Adipose tissue (tissue), 3 donors: ENCODE measurements around the gene SORL1. TPM values are rescaled to one million over a fixed set of nuclear protein-coding genes. Genes with fewer than 3 reads are reported as not detected.

Source experiments
- H3K27ac ChIP-seq: one replicate; pipeline ENCODE4 v1.5.1; 2013; ENCODE audit warnings: low read depth, low read length
- WGBS, 3 donors: extraction: QIAGEN DNeasy Blood & Tissue Kit; methylation state at CpG; one replicate each; pipeline ENCODE4 v1.1.7; 2013; 5-methylcytosine and 5-hydroxymethylcytosine counted together
- polyA plus RNA-seq, 3 donors: library from polyadenylated mRNA; stranded (reverse); fragments of 200-250 nt; gene quantifications; one replicate each; pipeline ENCODE4 v1.2.3, GENCODE V29; 2013
- donor health status: healthy with polysubstance abuse.
- donor health status: Bipolar disorder and iron deficiency.
- donor health status: healthy.

Gene SORL1
- polyA plus RNA-seq, 3 donors: 3.2 to 5.4 (median 3.4) TPM

DNA sequence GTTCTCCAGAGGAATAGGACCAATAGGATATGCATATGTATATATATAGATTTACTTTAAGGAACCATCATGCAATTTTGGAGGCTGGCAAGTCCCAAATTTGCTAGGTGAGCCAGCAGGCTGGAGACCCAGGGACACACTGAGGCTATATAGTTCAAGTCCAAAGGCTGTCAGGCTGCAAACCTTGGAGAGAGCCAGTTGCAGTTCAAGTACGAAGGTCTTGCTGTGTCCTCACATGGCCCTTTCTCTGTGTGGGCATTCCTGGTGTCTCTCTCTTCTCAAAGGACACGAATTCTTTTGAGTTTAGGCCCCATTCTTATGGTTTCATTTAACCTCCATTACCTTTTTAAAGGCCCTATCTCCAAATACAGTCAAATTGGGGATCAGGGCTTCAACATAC lies 135.1 kb downstream of the SORL1 start:
- 71 to 75% (median 74%) methylated on average over 2 of the region's 2 CpGs for WGBS, 3 donors
- H3K27ac ChIP-seq: no peak overlapping the region

DNA sequence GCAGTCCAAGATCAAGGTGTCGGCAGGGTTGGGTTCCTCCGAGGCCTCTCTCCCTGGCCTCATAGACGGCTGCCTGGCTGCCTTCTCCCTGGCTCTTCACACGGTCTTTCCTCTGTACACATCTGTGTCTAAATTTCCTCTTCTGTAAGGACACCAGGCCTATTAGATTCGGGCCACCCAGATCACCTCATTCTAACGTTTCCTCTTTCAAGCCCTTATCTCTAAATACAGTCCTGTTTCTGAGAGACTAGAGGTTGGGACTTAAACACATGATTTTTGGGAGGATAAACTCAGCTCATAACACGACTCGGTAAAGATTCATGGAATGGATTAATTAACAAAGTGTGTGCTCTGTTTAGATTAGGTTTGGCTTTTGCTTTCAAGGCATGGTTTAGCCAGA lies 136.6 kb downstream of the SORL1 start:
- WGBS, 3 donors: 52 to 69% (median 59%) methylated on average over 8 of the region's 8 CpGs
- H3K27ac ChIP-seq: no peak overlapping the region

DNA sequence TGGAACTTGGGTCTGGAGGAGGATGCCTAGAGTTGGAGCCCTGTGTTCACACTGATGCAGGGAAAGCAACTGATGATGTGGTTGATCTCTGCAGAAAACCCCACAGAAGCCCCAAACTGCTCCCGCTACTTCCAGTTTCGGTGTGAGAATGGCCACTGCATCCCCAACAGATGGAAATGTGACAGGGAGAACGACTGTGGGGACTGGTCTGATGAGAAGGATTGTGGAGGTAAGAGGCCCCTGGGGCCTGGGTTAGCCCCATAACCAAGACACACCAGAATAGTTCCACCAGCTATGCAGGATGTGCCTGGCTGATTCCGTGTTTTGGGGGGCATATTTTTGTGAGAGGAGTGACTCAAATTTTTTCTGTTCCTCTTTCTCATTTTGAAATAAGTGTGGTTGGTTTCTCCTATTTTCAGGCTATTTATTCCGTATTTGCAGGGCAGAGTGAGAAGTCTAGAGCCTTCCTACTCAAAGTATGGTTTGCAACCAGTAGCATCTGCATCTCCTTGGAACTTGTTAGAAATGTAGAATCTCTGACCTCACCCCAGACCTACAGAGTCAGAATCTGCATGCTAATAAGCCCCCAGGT lies 137.9 kb downstream of the SORL1 start:
- H3K27ac ChIP-seq: no peak overlapping the region
- WGBS, 3 donors: 52 to 72% (median 64%) methylated on average over 5 of the region's 5 CpGs

- H3K27ac ChIP-seq: no peak overlapping the region
These were observed 138.8 kb downstream of the SORL1 start for GRCh38 chr11:121590772-121591404.

GRCh38 chr11:121591405-121592033 lies 139.4 kb downstream of the SORL1 start:
- H3K27ac ChIP-seq: no peak overlapping the region
- 15 to 19% (median 17%) methylated on average over 3 of the region's 3 CpGs for WGBS, 3 donors

More at GRCh38 chr11:121590772-121591404, 138.8 kb downstream of the SORL1 start:
- WGBS, 3 donors: 82 to 88% (median 84%) methylated on average over 12 of the region's 12 CpGs

DNA sequence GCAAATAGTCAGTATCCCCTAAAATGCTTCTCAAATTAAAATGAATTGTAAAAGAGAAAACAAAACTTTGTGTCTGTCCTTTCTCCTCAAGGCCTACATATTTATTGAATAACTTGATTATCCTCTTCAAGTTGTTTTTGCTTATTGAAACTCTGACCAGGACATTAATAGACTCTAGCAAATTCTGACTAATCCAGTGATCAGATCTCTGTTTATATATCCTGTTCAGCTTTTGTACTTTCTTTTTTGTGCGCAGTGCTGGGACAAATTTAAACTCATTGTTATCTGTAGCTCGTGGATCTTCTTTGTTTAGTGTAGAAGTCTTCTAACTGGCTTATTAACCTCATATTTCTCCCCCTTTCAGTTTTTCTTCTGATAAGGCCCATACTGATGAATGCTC lies 140.6 kb downstream of the SORL1 start:
- H3K27ac ChIP-seq: no peak overlapping the region
- whole genome bisulfite sequencing, 3 donors: 67 to 77% (median 69%) methylated on average over 2 of the region's 2 CpGs

DNA sequence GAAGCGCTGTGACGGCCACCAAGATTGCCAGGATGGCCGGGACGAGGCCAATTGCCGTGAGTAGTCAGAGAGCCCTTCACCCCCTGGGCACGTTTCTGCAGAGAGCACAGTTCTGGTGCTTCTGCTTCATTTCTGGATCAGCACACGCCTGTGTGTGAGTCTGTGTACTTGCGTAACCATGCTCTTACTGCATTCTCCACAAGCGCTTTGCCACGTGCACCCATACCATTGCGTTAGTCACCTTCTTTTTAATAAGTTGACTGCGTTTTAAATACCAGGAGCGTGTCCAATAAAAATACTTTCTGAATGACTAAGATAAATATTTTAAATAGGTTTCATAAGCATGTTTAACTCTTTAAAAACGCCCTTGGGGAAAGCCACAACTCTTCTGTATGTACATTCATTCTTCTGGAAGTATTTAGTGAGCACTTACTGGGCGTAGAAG lies 143.6 kb downstream of the SORL1 start:
- WGBS, 3 donors: 69 to 80% (median 76%) methylated on average over 15 of the region's 15 CpGs
- no peak overlapping the region for H3K27ac ChIP-seq

DNA sequence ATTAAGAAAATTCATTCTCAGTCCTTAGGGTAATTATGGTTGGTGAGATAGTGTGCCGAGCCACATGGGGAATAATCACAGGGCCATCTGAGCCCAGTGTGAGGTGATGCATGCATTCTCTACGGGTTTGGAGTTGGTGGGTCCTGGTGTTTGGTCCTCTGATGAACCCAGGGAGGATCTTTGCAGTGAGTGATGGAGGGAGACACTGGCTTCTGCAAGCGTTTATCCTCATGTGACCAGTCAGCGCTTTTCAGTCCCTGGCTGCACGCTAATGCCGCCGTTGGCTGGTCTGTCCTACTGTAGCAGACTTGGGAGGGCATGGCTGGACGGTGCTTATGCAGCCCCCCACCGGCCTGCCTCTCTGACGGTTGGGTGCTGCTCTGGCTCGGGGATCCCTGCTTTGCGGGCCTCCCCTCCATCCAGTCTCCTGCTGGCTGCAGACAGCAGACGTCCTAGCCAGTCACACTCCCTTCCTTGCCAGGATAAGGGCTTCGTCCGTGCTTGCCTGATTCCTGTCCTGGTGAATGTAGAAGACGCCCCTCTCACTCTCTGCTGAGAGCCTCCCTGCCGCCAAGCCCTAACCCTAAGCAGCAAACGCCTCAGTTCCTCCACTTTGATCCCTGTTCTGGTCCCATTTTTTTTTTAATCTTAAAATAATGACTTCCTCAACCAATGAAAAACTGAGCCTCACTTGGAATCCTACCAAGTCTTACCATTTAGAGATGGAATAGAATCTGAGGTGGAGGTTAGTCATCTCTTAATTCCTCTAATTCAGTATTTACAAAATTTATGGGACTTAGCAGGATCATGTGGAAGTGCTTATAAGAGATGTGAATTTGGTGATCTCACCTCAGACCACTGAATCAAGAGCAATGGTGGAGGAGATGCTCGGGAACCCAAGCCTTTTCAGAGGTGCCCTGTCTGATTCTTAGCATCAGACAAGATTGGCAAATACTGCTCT lies 144.4 kb downstream of the SORL1 start:
- no peak overlapping the region for H3K27ac ChIP-seq
- 78 to 92% (median 85%) methylated on average over 19 of the region's 19 CpGs for WGBS, 3 donors

GRCh38 chr11:121603316-121603715 lies 151.2 kb downstream of the SORL1 start:
- 63 to 80% (median 76%) methylated on average over 2 of the region's 2 CpGs for WGBS, 3 donors
- H3K27ac ChIP-seq: no peak overlapping the region

DNA sequence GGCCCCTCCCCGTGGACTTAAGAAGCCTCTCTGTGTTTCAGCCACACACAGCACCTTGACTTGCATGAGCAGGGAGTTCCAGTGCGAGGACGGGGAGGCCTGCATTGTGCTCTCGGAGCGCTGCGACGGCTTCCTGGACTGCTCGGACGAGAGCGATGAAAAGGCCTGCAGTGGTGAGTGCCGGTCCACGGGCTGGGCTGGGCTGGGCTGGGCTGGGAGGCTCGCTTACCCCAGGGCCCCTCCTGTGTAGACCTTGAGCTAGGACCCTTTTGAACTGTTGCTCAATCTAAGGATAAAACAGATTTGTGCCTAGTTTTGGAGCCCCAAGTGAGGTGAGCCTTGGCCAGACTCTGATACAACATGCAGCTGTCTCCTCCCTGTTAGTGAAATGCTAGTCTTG lies 152.0 kb downstream of the SORL1 start:
- H3K27ac ChIP-seq: no peak overlapping the region
- WGBS, 3 donors: 95 to 98% (median 96%) methylated on average over 13 of the region's 13 CpGs

DNA sequence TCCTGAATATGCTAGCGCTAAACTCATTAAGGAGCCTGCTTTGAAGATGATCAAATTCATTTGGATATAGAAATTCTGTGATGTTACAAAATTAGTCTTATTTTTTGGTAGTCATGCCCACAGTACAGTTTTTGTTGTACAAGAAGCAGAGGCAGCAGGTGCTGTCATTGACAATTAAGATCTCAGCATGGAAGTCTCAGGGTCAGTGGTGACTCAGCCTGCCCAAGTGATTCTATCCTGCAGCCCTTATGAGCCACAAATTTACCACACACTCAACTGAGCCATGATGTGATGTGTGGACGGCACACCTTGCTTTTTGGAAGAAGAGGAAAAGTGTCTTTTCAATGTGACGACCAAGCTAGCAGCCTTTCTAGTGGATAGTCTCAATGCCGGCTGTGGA lies 154.2 kb downstream of the SORL1 start:
- WGBS, 3 donors: 84 to 97% (median 92%) methylated on average over 4 of the region's 4 CpGs
- no peak overlapping the region for H3K27ac ChIP-seq

DNA sequence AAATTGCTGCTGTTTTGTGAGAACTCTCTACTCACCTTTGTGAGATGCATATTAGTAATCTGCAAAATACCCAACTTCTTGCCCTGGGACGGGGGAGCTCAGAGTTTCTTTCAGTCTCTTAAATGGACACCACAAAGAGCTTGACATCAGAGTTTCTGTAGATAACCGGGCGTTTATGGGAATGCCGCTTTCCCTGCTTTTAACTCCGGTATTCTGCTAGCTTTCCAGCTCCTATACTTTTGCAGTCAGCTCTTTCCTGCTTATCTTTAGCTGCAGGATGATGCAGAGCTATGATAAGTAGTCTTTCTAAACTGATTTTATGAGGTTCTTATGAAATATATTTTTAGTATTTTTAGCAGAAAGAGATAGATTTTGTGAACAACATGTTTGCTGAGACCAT lies 155.2 kb downstream of the SORL1 start:
- WGBS, 3 donors: 78 to 95% (median 92%) methylated on average over 5 of the region's 5 CpGs
- H3K27ac ChIP-seq: no peak overlapping the region

DNA sequence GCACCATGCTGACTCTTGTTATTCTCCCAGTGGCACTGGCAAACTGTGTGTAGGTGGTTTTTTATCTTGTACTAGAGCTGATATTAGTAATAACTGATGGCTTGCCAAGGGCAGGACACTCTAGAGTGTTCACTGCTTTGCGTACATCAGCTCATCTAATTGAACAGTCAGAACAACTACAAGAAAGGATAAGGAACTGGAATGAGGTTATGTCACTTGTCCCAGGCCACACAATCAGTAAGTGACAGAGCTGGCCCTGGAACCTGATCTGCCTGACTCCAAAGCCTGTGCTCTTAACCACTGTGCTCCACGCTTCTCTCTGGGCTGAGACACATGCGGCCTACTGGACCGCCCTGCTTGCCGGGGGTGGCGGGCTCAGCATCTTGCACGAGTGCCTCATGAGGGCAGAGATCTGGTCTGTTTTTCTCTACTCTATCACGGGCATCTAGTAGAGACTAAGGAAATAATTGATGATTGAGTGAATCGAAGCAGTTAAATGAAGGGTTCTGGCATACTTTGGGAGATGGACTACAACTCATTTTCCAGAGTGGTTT lies 156.5 kb downstream of the SORL1 start:
- H3K27ac ChIP-seq: no peak overlapping the region
- WGBS, 3 donors: 88 to 96% (median 94%) methylated on average over 9 of the region's 9 CpGs

- WGBS, 3 donors: 84 to 91% (median 87%) methylated on average over 6 of the region's 6 CpGs
These were observed 158.6 kb downstream of the SORL1 start for GRCh38 chr11:121610706-121611105.

GRCh38 chr11:121611242-121611641 lies 159.1 kb downstream of the SORL1 start:
- no peak overlapping the region for H3K27ac ChIP-seq
- 93 to 97% (median 96%) methylated on average over 6 of the region's 6 CpGs for WGBS, 3 donors

More at GRCh38 chr11:121610706-121611105, 158.6 kb downstream of the SORL1 start:
- no peak overlapping the region for H3K27ac ChIP-seq

- H3K27ac ChIP-seq: no peak overlapping the region
- 73 to 85% (median 77%) methylated on average over 4 of the region's 4 CpGs for WGBS, 3 donors
These were observed 161.6 kb downstream of the SORL1 start for GRCh38 chr11:121613724-121614123.

DNA sequence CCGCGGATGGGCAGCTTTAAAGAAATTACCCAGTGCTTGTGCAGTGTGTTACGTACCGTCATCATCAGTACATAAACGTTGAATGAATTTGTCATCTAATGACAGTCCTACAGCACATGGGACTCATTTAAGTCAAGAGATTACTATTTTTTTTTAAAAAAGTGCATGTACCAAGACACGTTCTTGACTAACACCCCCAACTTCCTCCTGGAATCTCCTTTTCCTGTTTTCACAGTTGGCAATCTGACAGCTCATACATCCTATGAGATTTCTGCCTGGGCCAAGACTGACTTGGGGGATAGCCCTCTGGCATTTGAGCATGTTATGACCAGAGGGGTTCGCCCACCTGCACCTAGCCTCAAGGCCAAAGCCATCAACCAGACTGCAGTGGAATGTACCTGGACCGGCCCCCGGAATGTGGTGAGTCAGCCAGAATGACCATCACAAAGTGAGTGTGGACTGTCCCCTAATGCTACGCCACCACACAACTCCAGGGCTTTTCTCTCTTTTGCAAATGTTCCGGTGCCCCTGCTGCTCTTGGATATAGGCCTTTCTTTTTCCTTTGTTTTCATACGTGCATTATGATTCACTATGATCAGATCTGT lies 162.6 kb downstream of the SORL1 start:
- WGBS, 3 donors: 73 to 78% (median 74%) methylated on average over 12 of the region's 12 CpGs

DNA sequence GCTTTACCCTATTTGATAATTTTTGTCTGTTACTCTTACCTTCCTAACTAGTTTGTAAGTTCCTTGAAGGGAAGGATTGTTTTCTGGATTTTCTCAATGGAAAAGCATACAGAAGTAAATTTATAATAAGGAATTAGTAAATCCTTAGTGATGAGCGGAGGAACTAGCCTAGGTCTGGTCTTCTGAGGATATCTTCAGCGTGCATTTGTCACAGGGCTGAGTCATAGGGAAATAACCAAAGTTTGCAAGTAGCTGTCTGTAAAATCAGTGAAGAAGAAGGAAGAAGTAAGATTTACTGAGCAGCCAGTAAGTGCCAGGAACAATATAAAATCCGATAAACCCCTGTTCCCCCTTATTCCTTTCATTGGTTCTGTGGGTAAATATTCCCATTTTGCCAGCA lies 163.4 kb downstream of the SORL1 start:
- WGBS, 3 donors: 82 to 85% (median 83%) methylated on average over 3 of the region's 3 CpGs

More for the DNA sequence above, 162.6 kb downstream of the SORL1 start:
- no peak overlapping the region for H3K27ac ChIP-seq

More for the DNA sequence above, 163.4 kb downstream of the SORL1 start:
- no peak overlapping the region for H3K27ac ChIP-seq
